K562 (cell line): Measurements from ENCODE around the gene NMUR1. TPM values are rescaled to one million over a fixed set of nuclear protein-coding genes. Genes with fewer than 3 reads are reported as not detected.

Source experiments
- ATAC-seq: fragments of 200-7000 bp; cut with Tn5 transposase; 3 replicates; pipeline ENCODE4 v1.9.1; 2020; ENCODE audit warnings: moderate library complexity
- BruUV-seq: library from RNA; stranded (reverse); fragments of 400-500 nt; replicated peaks from 2 replicates; lab custom pipeline; 2021; lab: Mats Ljungman, UMichigan
- CTCF ChIA-PET: fragments of 300-600 bp; formaldehyde crosslinking; extraction: SDS; loops from one replicate; lab custom pipeline; 2021; ENCODE audit warnings: low intra/inter-chr PET ratio; lab: Yijun Ruan, JAX
- POLR2A ChIA-PET: fragments of 300-600, 350-650 bp; sonication (Branson Sonifier 250); formaldehyde crosslinking; extraction: SDS; loops from one replicate; lab custom pipeline; 2021; ENCODE audit warnings: antibody characterized with exemption, inconsistent platforms; lab: Yijun Ruan, JAX
- DNase-seq, 4 experiments: peaks; one replicate each; pipeline versions ENCODE4 v3.0.0 to v3.0.0-alpha.2; 2011 to 2018; ENCODE audit warnings: low spot score in 3 of 4, mixed read lengths in 3 of 4; ENCODE audit errors: extremely low read depth in 1 of 4
- FAIRE-seq: peaks from 2 replicates; lab custom pipeline; 2011; peaks lifted over from hg19 to GRCh38; lab: Jason Lieb, UNC
- H2AFZ ChIP-seq: 2 replicates; pipeline ENCODE4 v1.6.0; 2011; ENCODE audit warnings: low read depth, low read length, control low read depth, inconsistent platforms
- H3K27ac ChIP-seq: fragments of 200-600 bp; 3 replicates; pipeline ENCODE4 v1.8.0; 2011; ENCODE audit warnings: low read depth, mild to moderate bottlenecking, control low read depth, inconsistent platforms, low read length, moderate library complexity, mixed read lengths; ENCODE audit errors: extremely low read depth
- H3K27me3 ChIP-seq, 2 experiments: fragments of 300-600 bp in 1 of 2; 2 replicates in 1 of 2; 3 replicates in 1 of 2; pipeline versions ENCODE4 v1.6.0 to v1.8.0; 2011; ENCODE audit warnings: inconsistent platforms in 2 of 2, low read length in 2 of 2, mild to moderate bottlenecking in 1 of 2, mixed read lengths in 1 of 2, moderate library complexity in 1 of 2; ENCODE audit not compliant: control insufficient read depth in 2 of 2, insufficient read depth in 2 of 2
- H3K36me3 ChIP-seq: fragments of 300-600 bp; 3 replicates; pipeline ENCODE4 v1.8.0; 2011; ENCODE audit warnings: mild to moderate bottlenecking, low read length, inconsistent platforms; ENCODE audit not compliant: control insufficient read depth, insufficient read depth
- H3K4me1 ChIP-seq, 2 experiments: fragments of 200-600 bp in 1 of 2; replicated peaks in 1 of 2; 2 replicates in 1 of 2; 3 replicates in 1 of 2; pipeline versions ENCODE4 v1.5.1 to v1.8.0; 2011; ENCODE audit warnings: inconsistent platforms in 2 of 2, low read length in 2 of 2, mild to moderate bottlenecking in 1 of 2, mixed read lengths in 1 of 2, moderate library complexity in 1 of 2; ENCODE audit not compliant: control insufficient read depth in 2 of 2, insufficient read depth in 2 of 2
- H3K4me2 ChIP-seq: 2 replicates; pipeline ENCODE4 v1.6.1; 2011; ENCODE audit warnings: low read length, control low read depth, inconsistent platforms, mixed read lengths; ENCODE audit not compliant: insufficient read depth
- H3K4me3 ChIP-seq: fragments of 200-600 bp; sonication (generic), shearing (Covaris generic); 2 replicates; pipeline ENCODE4 v1.5.1; 2016; ENCODE audit warnings: control low read depth, inconsistent platforms
- H3K79me2 ChIP-seq: fragments of 200-600 bp; 3 replicates; pipeline ENCODE4 v1.8.0; 2011; ENCODE audit warnings: low read length, inconsistent platforms; ENCODE audit not compliant: control insufficient read depth, insufficient read depth
- H3K9ac ChIP-seq, 2 experiments: 2 replicates each; pipeline versions ENCODE4 v1.6.0 to v1.6.1; 2011; ENCODE audit warnings: low read depth in 2 of 2, low read length in 2 of 2, control low read depth in 1 of 2, inconsistent platforms in 1 of 2, mild to moderate bottlenecking in 1 of 2, mixed read lengths in 1 of 2; ENCODE audit not compliant: insufficient read depth in 1 of 2
- H3K9me1 ChIP-seq: one replicate; pipeline ENCODE4 v1.6.0; 2011; ENCODE audit warnings: inconsistent platforms, mild to moderate bottlenecking, low read length, moderate library complexity; ENCODE audit not compliant: control insufficient read depth, insufficient read depth
- H3K9me3 ChIP-seq: replicated peaks from 2 replicates; pipeline ENCODE4 v1.5.1; 2011; ENCODE audit warnings: low read depth, low read length, inconsistent platforms; ENCODE audit not compliant: control insufficient read depth, insufficient read depth
- H4K20me1 ChIP-seq: replicated peaks from 2 replicates; pipeline ENCODE4 v1.6.1; 2011; ENCODE audit warnings: low read length, inconsistent platforms, mixed read lengths; ENCODE audit not compliant: control insufficient read depth, insufficient read depth
- AFF4 ChIP-seq: sonication (generic); formaldehyde crosslinking; IDR thresholded peaks from 2 replicates; pipeline ENCODE4 v1.8.0; 2023; ENCODE audit warnings: mild to moderate bottlenecking, missing genetic modification reagents
- CBFA2T3 ChIP-seq: fragments of 450-650 bp; IDR thresholded peaks from 2 replicates; pipeline ENCODE4 v1.6.1; 2017
- ETV5 ChIP-seq: sonication (generic); formaldehyde crosslinking; IDR thresholded peaks from 2 replicates; pipeline ENCODE4 v1.4.0; 2020; ENCODE audit warnings: low read depth, mild to moderate bottlenecking, missing genetic modification reagents
- MEIS2 ChIP-seq: fragments of 450-650 bp; IDR thresholded peaks from 2 replicates; pipeline ENCODE4 v1.6.1; 2014; ENCODE audit warnings: mild to moderate bottlenecking; ENCODE audit not compliant: partially characterized antibody
- SNIP1 ChIP-seq: fragments of 450-650 bp; IDR thresholded peaks from 2 replicates; pipeline ENCODE4 v1.7.1; 2017; ENCODE audit warnings: low read depth, mild to moderate bottlenecking
- TAF9B ChIP-seq: fragments of 450-650 bp; IDR thresholded peaks from 2 replicates; pipeline ENCODE4 v1.6.1; 2018; ENCODE audit warnings: mild to moderate bottlenecking; ENCODE audit not compliant: partially characterized antibody
- ZNF224 ChIP-seq: sonication (generic); formaldehyde crosslinking; IDR thresholded peaks from 2 replicates; pipeline ENCODE4 v1.8.0; 2022; ENCODE audit warnings: mild to moderate bottlenecking, missing genetic modification reagents
- ZNF589 ChIP-seq: fragments of 200-800 bp; sonication (Bioruptor generic); IDR thresholded peaks from 2 replicates; pipeline ENCODE4 v1.6.1; 2016; ENCODE audit warnings: low read depth, missing genetic modification characterization, missing compliant biosample characterization
- WGBS: fragments of 100-300 bp; shearing (Covaris generic); methylation state at CpG from one replicate; pipeline ENCODE4 v1.1.6; 2016; ENCODE audit warnings: low coverage, mixed read lengths; ENCODE audit not compliant: insufficient coverage; ENCODE audit errors: missing lambda C conversion rate; 5-methylcytosine and 5-hydroxymethylcytosine counted together
- in situ Hi-C: fragments of 300-500 bp; cut with MboI; formaldehyde crosslinking; loops from 4 replicates; pipeline ENCODE4 v1.15.0; 2018; ENCODE audit warnings: inconsistent platforms, mixed read lengths
- intact Hi-C: fragments of 100-400 bp; cut with micrococcal nuclease; formaldehyde crosslinking; loops from 2 replicates; pipeline ENCODE4 v1.14.2; 2022
- polyA plus RNA-seq, 8 experiments: library from polyadenylated mRNA; depleted of rRNA in 4 of 8; stranded (reverse) in 5 of 8; unstranded in 3 of 8; fragments of >200 nt; fragmentation: Nextera tagmentation in 2 of 8; fragmentation: Illumina TruSeq in 1 of 8; extraction: Ambion mirVana in 2 of 8; extraction: Trizol in 1 of 8; gene quantifications; 2 replicates each; pipeline versions ENCODE4 v1.2.1 to v1.2.3, GENCODE V29; 2011 to 2014; ENCODE audit warnings: inconsistent platforms in 1 of 8, missing spikeins in 1 of 8
- total RNA-seq, 7 experiments: library from RNA; depleted of rRNA in 6 of 7; stranded (reverse); fragments of >200 nt in 6 of 7; fragmentation: Illumina TruSeq in 2 of 7; extraction: Trizol in 2 of 7; gene quantifications; 2 replicates each; pipeline versions ENCODE4 v1.2.1 to v1.2.3, GENCODE V29; 2011 to 2021; ENCODE audit warnings: low replicate concordance in 1 of 7
- TF ChIP-seq, protein P1 (sequence below): fragments of 450-650 bp; IDR thresholded peaks from 2 replicates; pipeline ENCODE4 v1.6.1; 2018; ENCODE audit not compliant: partially characterized antibody

The NMUR1 gene
- total and polyA plus RNA-seq, 9 of the 15 experiments (the other 6 are each of a cell fraction or from before 2014, with no cell fraction given), result 0.01 to 0.27 (median 0.15) TPM

- H3K9ac ChIP-seq, result no peak overlapping the region
- H3K9me1 ChIP-seq, result no peaks in the 10 kb centered on the region
- TF ChIP-seq ZNF224 (CRISPR knock-in tag), result no peak
- TF ChIP-seq CBFA2T3, result no peak
- TF ChIP-seq AFF4 (CRISPR knock-in tag), result no peak
- TF ChIP-seq TAF9B, result no peak
- TF ChIP-seq ZNF589 (CRISPR knock-in tag), result no peak
- no peak for TF ChIP-seq ETV5 (CRISPR knock-in tag)
- TF ChIP-seq, protein P1, sequence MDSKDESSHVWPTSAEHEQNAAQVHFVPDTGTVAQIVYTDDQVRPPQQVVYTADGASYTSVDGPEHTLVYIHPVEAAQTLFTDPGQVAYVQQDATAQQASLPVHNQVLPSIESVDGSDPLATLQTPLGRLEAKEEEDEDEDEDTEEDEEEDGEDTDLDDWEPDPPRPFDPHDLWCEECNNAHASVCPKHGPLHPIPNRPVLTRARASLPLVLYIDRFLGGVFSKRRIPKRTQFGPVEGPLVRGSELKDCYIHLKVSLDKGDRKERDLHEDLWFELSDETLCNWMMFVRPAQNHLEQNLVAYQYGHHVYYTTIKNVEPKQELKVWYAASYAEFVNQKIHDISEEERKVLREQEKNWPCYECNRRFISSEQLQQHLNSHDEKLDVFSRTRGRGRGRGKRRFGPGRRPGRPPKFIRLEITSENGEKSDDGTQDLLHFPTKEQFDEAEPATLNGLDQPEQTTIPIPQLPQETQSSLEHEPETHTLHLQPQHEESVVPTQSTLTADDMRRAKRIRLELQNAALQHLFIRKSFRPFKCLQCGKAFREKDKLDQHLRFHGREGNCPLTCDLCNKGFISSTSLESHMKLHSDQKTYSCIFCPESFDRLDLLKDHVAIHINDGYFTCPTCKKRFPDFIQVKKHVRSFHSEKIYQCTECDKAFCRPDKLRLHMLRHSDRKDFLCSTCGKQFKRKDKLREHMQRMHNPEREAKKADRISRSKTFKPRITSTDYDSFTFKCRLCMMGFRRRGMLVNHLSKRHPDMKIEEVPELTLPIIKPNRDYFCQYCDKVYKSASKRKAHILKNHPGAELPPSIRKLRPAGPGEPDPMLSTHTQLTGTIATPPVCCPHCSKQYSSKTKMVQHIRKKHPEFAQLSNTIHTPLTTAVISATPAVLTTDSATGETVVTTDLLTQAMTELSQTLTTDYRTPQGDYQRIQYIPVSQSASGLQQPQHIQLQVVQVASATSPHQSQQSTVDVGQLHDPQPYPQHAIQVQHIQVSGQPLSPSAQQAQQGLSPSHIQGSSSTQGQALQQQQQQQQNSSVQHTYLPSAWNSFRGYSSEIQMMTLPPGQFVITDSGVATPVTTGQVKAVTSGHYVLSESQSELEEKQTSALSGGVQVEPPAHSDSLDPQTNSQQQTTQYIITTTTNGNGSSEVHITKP, result peak; percentile 68
- no peak for TF ChIP-seq SNIP1
- TF ChIP-seq MEIS2, result no peak
- no peaks in the 10 kb centered on the region for H3K36me3 ChIP-seq
- no peak overlapping the region for H3K27ac ChIP-seq
- ChIA-PET POLR2A (interaction anchor here (0.9 to 1.0 kb wide), 2 partner anchors 11 to 103 kb away, joined by 3 read pairs; no protein-coding TSS in a partner anchor), CTCF (no interaction called here)
- no peaks in the 10 kb centered on the region for H4K20me1 ChIP-seq
- H2AFZ ChIP-seq, result no peak overlapping the region
- FAIRE-seq (no peak), ATAC-seq (no peak), DNase-seq (no peak)
- in situ Hi-C loops, result no loop called here
- no peak overlapping the region for H3K4me3 ChIP-seq
- intact Hi-C loops, result no loop called here
- no TSS peak for BruUV-seq
- no peaks in the 10 kb centered on the region; a peak in 1 of 5 replicates for H3K4me1 ChIP-seq
- H3K9me3 ChIP-seq, result no peaks in the 10 kb centered on the region
- peaks cover 0 to 14% of the 10 kb centered on the region in 2 experiments; a peak in 3 of 5 replicates for H3K27me3 ChIP-seq
- WGBS, result 41% methylated on average over 4 of the region's 4 CpGs
- no peak overlapping the region for H3K4me2 ChIP-seq
- no peaks in the 10 kb centered on the region for H3K79me2 ChIP-seq
Observed at GRCh38 chr2:231571661-231572191, 41.5 kb upstream of the NMUR1 start.
